Activated naive CD8-positive, alpha-beta T cell treated with anti-CD3 and anti-CD28 coated beads, Interleukin-2, amount 10 ng/mL, durations not matched to agents 7 days and 5 days (primary cell): ENCODE results near the gene CDK14. TPM values are rescaled to one million over a fixed set of nuclear protein-coding genes. Genes with fewer than 3 reads are reported as not detected.

Experiments
- ATAC-seq: fragments of 150-1000 bp; cut with Tn5 transposase; one replicate; pipeline ENCODE4 v1.10.0; 2021; ENCODE audit warnings: low read depth, moderate library complexity
- POLR2A ChIA-PET: fragments of 350-600 bp; sonication (Branson Sonifier 250); formaldehyde crosslinking; loops from one replicate; lab custom pipeline; 2021; ENCODE audit warnings: antibody characterized with exemption; lab: Charles Lee
- DNase-seq: peaks from one replicate; pipeline ENCODE4 v3.0.0; 2021
- H3K27ac Mint-ChIP-seq: one replicate; pipeline ENCODE4 v1.8.0; 2022; ENCODE audit warnings: mild to moderate bottlenecking, mixed read lengths
- H3K27me3 Mint-ChIP-seq: one replicate; pipeline ENCODE4 v1.8.0; 2022; ENCODE audit warnings: mild to moderate bottlenecking, moderate library complexity, mixed read lengths
- H3K36me3 Mint-ChIP-seq: one replicate; pipeline ENCODE4 v1.8.0; 2021; ENCODE audit warnings: mild to moderate bottlenecking, mixed read lengths
- H3K4me1 Mint-ChIP-seq: one replicate; pipeline ENCODE4 v1.8.0; 2021; ENCODE audit warnings: mixed read lengths
- H3K4me3 Mint-ChIP-seq: one replicate; pipeline ENCODE4 v1.8.0; 2022; ENCODE audit warnings: mild to moderate bottlenecking, moderate library complexity, mixed read lengths
- H3K9me3 Mint-ChIP-seq: one replicate; pipeline ENCODE4 v1.8.0; 2021; ENCODE audit warnings: mixed read lengths
- total RNA-seq, 2 experiments: library from RNA; stranded (reverse); gene quantifications; one replicate each; pipeline ENCODE4 v1.2.3, GENCODE V29; 2021

Gene CDK14
- total RNA-seq, 2 experiments from 2014 or later = 0.94 to 1.2 TPM

DNA sequence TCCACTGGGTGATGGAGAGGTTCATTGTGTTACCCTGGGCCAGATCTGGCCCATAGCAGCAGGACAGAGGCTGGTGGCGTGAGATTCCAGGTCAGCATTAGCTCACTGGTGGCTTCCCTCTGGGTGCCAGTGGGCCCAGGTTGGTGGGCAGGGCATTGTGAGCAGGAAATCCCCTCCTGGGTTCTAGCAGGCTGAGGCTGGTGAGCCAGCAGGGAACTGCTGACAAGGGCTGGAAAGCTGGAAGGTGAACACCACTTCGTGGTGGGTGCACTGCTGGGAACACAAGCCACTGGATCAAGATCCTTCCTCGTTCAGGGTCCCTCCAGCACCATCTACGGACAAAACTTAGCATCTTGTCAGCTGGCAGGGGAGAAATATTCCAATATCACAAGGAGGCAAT lies 408.9 kb downstream of the CDK14 start:
- Mint-ChIP-seq H3K4me1 (no peaks in the 10 kb centered on the region), H3K9me3 (no peaks in the 10 kb centered on the region), H3K27ac (no peak overlapping the region), H3K27me3 (no peaks in the 10 kb centered on the region), H3K4me3 (no peak overlapping the region), H3K36me3 (no peaks in the 10 kb centered on the region)
- no peak for ATAC-seq
- POLR2A ChIA-PET = no interaction called here
- no peak for DNase-seq

DNA sequence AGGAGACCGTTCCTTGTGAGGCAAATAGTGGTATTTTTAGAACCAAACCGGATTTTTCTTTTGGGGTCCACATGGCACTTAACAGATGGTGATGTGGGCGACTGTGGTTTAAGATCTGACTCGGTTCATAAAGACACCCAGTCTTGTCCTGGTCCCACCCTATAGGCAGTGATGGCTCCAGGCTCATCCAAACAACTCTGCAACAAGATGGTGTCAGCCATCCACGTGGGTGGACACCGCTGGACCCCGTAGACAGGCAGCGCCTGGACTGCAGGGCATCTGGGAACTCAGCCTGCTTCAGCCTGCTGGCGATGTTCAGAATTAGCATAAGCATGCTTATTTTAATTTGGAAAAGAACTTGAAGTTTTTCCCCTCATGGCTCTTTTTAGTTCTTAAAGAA lies 409.7 kb downstream of the CDK14 start:
- POLR2A ChIA-PET = no interaction called here
- H3K27me3 Mint-ChIP-seq = no peaks in the 10 kb centered on the region
- no peak for DNase-seq
- no peaks in the 10 kb centered on the region for H3K9me3 Mint-ChIP-seq
- H3K4me3 Mint-ChIP-seq = no peak overlapping the region
- no peaks in the 10 kb centered on the region for H3K4me1 Mint-ChIP-seq
- no peak overlapping the region for H3K27ac Mint-ChIP-seq
- ATAC-seq = no peak
- H3K36me3 Mint-ChIP-seq = no peaks in the 10 kb centered on the region

- no peak for DNase-seq
- no peak for ATAC-seq
- POLR2A ChIA-PET = no interaction called here
- no peak overlapping the region for H3K4me3 Mint-ChIP-seq
- H3K4me1 Mint-ChIP-seq = no peaks in the 10 kb centered on the region
- no peaks in the 10 kb centered on the region for H3K9me3 Mint-ChIP-seq
- H3K27ac Mint-ChIP-seq = no peak overlapping the region
- no peaks in the 10 kb centered on the region for H3K36me3 Mint-ChIP-seq
- no peaks in the 10 kb centered on the region for H3K27me3 Mint-ChIP-seq
Measured at GRCh38 chr7:91007371-91007770, 411.2 kb downstream of the CDK14 start.

- Mint-ChIP-seq H3K36me3 (no peaks in the 10 kb centered on the region), H3K4me1 (no peaks in the 10 kb centered on the region), H3K4me3 (no peak overlapping the region), H3K9me3 (no peaks in the 10 kb centered on the region), H3K27ac (no peak overlapping the region), H3K27me3 (no peaks in the 10 kb centered on the region)
- DNase-seq = no peak
- POLR2A ChIA-PET = no interaction called here
- no peak for ATAC-seq
Measured at GRCh38 chr7:91013078-91013477, 417.0 kb downstream of the CDK14 start.

DNA sequence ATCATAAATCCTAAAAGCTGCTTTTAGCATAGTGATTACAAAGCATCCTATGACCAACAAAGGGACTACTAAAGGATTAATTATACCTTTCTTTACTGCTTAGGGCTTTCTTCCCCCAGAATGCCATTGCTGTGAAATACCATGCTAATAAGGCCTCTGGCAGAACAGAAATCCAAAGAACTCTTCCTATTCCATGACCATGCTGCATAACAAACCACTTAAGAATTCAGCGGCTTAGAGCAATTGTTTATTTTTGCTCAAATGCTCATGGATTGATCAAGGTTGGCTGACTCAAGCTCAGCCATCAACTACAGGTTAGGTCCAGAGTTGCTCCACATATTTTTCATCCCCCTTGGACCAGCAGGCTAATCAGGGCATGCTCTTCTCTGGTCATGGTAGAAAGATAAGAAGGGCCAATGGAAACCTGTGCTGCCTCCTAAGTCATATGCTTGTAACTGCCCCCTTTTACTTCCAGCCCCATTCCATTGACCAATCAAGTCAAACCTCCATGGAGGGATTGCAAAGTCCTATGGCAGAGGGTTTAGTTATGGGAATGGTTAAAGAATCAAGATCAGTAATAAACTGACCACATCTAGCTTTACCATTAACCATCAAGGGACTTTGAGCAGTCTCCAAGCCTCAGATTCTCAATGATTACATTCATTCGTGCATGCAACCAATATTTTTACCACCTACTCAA lies 423.7 kb downstream of the CDK14 start:
- Mint-ChIP-seq H3K4me1 (no peaks in the 10 kb centered on the region), H3K36me3 (no peaks in the 10 kb centered on the region), H3K27me3 (peaks cover 2% of the 10 kb centered on the region), H3K27ac (no peak overlapping the region), H3K9me3 (no peaks in the 10 kb centered on the region), H3K4me3 (no peak overlapping the region)
- POLR2A ChIA-PET = no interaction called here
- no peak for DNase-seq
- ATAC-seq = no peak

- POLR2A ChIA-PET = no interaction called here
- H3K4me1 Mint-ChIP-seq = no peaks in the 10 kb centered on the region
- H3K27me3 Mint-ChIP-seq = peaks cover 2% of the 10 kb centered on the region
- H3K36me3 Mint-ChIP-seq = no peaks in the 10 kb centered on the region
- ATAC-seq = no peak
- no peak overlapping the region for H3K4me3 Mint-ChIP-seq
- no peak overlapping the region for H3K27ac Mint-ChIP-seq
- DNase-seq = no peak
- H3K9me3 Mint-ChIP-seq = no peaks in the 10 kb centered on the region
Measured at GRCh38 chr7:91020636-91021385, 424.7 kb downstream of the CDK14 start.

- POLR2A ChIA-PET = no interaction called here
Measured at GRCh38 chr7:91021956-91022355, 425.8 kb downstream of the CDK14 start.

DNA sequence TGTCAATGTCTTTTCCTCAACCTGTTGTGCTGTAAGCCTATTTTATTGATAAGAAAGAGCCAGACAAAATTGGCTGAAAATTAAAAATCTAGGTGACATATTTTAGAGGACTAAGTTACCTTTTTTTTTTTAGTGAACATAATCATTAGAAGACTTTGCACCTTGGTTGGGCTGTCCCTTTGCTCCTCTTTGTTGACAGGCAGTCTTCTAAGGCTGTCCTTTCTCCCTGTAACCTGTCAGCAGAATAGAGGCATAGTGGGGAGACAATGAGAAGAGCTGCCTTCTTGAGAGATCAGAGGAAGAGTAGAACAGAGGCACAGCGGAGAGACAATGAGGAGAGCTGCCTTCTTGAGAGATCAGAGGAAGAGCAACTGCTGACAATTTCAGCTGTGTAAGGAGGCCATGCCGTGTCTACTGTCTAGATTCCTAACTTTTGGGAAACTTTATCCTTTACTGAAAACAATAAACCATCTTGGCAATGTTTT lies 429.8 kb downstream of the CDK14 start:
- no peak overlapping the region for H3K27ac Mint-ChIP-seq
- H3K4me3 Mint-ChIP-seq = no peak overlapping the region
- no peaks in the 10 kb centered on the region for H3K9me3 Mint-ChIP-seq
- no peak for ATAC-seq
- DNase-seq = no peak
- POLR2A ChIA-PET = no interaction called here
- peaks cover 2% of the 10 kb centered on the region for H3K27me3 Mint-ChIP-seq
- H3K4me1 Mint-ChIP-seq = no peaks in the 10 kb centered on the region
- no peaks in the 10 kb centered on the region for H3K36me3 Mint-ChIP-seq

More at GRCh38 chr7:91021956-91022355, 425.8 kb downstream of the CDK14 start:
- peaks cover 2% of the 10 kb centered on the region for H3K27me3 Mint-ChIP-seq
- H3K27ac Mint-ChIP-seq = no peak overlapping the region
- no peak overlapping the region for H3K4me3 Mint-ChIP-seq
- no peaks in the 10 kb centered on the region for H3K36me3 Mint-ChIP-seq
- DNase-seq (no peak), ATAC-seq (no peak)
- H3K4me1 Mint-ChIP-seq = no peaks in the 10 kb centered on the region
- H3K9me3 Mint-ChIP-seq = no peaks in the 10 kb centered on the region

DNA sequence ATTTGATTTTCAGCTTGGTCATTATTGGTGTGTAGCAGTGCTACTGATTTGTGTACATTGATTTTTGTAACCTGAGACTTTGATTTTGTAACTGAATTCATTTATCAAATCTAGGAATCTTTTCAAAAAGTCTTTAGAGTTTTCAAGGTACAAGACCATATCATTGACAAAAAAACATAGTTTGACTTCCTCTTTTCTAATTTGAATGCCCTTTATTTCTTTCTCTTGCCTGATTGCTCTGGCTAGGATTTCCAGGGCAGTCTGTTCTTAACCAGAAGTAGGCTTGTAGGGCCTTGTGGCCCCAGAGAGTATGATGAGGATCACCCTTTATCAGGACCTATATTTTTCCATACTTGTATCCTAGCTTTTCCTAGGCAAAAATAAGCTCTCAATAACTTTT lies 433.6 kb downstream of the CDK14 start:
- POLR2A ChIA-PET = no interaction called here
- Mint-ChIP-seq H3K4me3 (no peak overlapping the region), H3K27me3 (peaks cover 2% of the 10 kb centered on the region), H3K27ac (no peak overlapping the region), H3K36me3 (no peaks in the 10 kb centered on the region), H3K9me3 (no peaks in the 10 kb centered on the region), H3K4me1 (no peaks in the 10 kb centered on the region)
- no peak for ATAC-seq
- DNase-seq = no peak

DNA sequence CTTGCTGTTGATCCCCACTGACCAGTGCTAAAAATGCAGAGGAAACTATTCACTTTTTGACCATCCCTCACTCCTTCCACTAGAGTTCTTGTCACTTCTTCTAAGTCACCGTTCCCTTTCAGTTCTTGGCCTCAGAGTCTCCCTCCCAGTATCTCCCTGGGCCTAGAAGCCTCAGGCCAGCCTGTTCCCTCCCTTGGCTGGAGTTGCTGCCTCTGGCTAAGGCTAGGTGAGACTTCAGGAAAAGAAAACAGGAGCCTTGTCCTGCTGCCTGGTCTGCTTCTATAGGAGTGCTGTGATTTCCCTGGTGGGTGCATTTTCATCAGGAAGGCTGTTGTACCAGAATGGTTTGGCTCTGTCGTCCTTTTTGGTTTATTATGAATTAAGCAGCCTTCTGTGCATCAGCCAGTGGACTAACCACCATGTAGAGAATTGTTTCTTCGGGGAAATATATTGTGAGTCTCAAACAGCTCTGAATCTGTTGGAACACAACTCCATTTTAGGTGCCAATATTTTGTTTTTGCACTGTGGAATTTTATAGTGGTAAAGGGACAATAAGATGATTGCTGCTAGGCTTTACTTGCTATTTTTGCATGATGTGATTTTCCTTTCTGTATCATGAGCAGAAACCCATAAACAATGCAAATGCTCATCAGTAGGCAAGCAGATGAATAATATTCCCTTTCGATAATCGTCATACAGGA lies 434.7 kb downstream of the CDK14 start:
- no peak for DNase-seq
- Mint-ChIP-seq H3K4me3 (no peak overlapping the region), H3K9me3 (no peaks in the 10 kb centered on the region), H3K27me3 (peaks cover 2% of the 10 kb centered on the region), H3K4me1 (no peaks in the 10 kb centered on the region), H3K36me3 (no peaks in the 10 kb centered on the region), H3K27ac (no peak overlapping the region)
- no peak for ATAC-seq
- POLR2A ChIA-PET = no interaction called here

DNA sequence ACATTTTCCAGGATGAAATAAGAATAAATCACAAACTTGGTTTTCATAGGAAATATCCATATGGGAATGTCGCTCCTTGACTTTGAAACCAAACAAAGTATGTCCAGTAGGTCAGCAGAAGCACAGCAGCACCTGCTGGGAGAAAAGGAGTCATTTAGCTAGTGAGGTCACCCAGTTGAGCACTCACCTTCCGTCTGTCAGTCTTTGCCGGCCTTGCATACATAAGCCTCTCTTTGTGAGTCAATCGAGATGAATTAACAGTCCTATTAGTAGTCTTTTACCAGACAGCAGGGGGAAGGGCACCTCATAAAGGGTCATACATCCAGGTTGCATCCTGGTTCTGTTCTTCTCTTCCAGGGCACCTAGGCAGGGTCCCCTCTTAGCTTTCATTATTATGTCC lies 435.6 kb downstream of the CDK14 start:
- Mint-ChIP-seq H3K36me3 (no peaks in the 10 kb centered on the region), H3K4me3 (no peak overlapping the region), H3K27me3 (peaks cover 2% of the 10 kb centered on the region), H3K9me3 (no peaks in the 10 kb centered on the region), H3K27ac (no peak overlapping the region), H3K4me1 (no peaks in the 10 kb centered on the region)
- no peak for ATAC-seq
- no peak for DNase-seq
- POLR2A ChIA-PET = no interaction called here

- Mint-ChIP-seq H3K4me3 (no peak overlapping the region), H3K9me3 (no peaks in the 10 kb centered on the region), H3K27ac (no peak overlapping the region), H3K27me3 (peaks cover 1% of the 10 kb centered on the region), H3K4me1 (no peaks in the 10 kb centered on the region), H3K36me3 (no peaks in the 10 kb centered on the region)
- DNase-seq (no peak), ATAC-seq (no peak)
- POLR2A ChIA-PET = no interaction called here
Measured at GRCh38 chr7:91033574-91033973, 437.5 kb downstream of the CDK14 start.

GRCh38 chr7:91034459-91035368 lies 438.6 kb downstream of the CDK14 start:
- no peak for ATAC-seq
- no peaks in the 10 kb centered on the region for H3K9me3 Mint-ChIP-seq
- no peaks in the 10 kb centered on the region for H3K36me3 Mint-ChIP-seq
- no peak overlapping the region for H3K27ac Mint-ChIP-seq
- H3K4me1 Mint-ChIP-seq = no peaks in the 10 kb centered on the region
- no peak for DNase-seq
- no peak overlapping the region for H3K4me3 Mint-ChIP-seq
- H3K27me3 Mint-ChIP-seq = no peaks in the 10 kb centered on the region
- POLR2A ChIA-PET = no interaction called here
